Measurements from ENCODE around the gene SACM1L. TPM values are rescaled to one million over a fixed set of nuclear protein-coding genes. Genes with fewer than 3 reads are reported as not detected.

Gene SACM1L
- total and polyA plus RNA-seq, 4 donors, result 12.2 to 35.5 (median 20.5) TPM

DNA sequence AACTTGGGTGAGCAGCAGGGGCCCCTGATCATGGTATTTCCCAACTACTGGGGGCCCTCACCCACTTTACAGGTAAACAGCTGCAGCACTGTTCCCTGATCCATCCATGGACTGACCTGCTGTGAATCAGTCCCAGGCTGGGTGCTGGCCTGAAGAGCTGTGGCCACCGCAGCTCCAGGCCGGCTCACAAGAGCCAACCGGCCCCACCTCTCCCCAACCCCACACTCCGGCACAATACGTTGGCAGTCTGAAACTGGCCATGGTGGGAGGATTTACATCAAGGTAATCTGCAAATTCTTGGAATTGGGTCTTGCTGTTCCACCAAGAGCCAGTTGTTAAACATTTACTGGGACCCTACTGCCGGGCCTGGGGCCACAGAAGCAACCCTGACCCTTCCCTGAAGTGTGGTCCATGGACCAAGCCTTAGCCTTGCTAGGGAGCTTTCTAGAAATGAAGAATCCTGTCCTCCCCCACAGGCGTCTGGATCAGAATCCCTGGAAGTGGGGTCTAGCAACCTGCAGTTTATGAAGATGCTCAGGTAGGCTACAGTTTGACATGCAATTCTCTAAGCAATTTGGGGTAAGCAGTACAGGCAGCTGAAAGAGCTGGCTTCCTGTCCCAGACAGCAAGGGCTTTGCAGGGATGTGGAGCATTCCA is 103.4 kb downstream of the SACM1L start (continued):
- TF ChIP-seq, protein P1, sequence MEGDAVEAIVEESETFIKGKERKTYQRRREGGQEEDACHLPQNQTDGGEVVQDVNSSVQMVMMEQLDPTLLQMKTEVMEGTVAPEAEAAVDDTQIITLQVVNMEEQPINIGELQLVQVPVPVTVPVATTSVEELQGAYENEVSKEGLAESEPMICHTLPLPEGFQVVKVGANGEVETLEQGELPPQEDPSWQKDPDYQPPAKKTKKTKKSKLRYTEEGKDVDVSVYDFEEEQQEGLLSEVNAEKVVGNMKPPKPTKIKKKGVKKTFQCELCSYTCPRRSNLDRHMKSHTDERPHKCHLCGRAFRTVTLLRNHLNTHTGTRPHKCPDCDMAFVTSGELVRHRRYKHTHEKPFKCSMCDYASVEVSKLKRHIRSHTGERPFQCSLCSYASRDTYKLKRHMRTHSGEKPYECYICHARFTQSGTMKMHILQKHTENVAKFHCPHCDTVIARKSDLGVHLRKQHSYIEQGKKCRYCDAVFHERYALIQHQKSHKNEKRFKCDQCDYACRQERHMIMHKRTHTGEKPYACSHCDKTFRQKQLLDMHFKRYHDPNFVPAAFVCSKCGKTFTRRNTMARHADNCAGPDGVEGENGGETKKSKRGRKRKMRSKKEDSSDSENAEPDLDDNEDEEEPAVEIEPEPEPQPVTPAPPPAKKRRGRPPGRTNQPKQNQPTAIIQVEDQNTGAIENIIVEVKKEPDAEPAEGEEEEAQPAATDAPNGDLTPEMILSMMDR (IDR thresholded peaks at IDR 0.05; ENCODE audit: low read depth, low read length, missing input control), result no peak

DNA sequence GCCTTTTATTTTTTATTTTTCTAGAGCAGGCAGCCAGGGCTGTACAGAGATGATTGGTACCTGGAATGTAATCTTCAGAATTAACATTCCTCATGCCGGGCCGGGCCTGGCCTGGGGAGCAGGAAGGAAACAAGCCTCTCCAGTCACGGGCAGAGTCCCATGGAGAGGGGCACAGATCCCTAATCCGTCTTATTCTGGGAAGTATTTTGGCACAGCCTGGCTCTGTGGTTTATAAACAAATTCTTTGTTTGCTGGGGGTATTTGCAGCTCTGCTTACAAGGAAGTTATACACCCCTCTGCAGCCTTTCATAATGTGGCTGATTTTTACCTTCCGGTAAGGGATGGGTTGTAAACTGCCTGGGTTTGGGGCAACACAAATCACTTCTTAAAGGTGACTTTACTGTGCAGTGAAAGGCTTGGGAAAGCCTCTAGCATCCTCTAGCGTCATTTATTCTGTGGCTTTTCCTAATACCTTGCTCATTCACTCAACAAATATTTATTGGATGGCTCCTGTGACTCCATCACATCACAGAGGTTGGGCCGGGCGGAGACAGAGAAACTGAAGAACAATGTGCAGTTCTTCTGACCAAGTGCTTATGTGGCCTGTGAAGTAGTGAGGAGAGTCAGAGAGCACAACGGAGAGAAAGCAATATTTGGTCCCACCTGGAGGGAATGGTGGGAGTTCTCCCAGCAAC is 104.4 kb downstream of the SACM1L start:
- H3K9ac ChIP-seq (ENCODE audit: low read depth in 1 of 2, low read length in 2 of 2), result no peak overlapping the region
- no peaks in the 10 kb centered on the region for H3K9me3 ChIP-seq (ENCODE audit: control insufficient read depth in 4 of 4, low read length in 3 of 4)
- H3K36me3 ChIP-seq (ENCODE audit: control insufficient read depth in 4 of 4, insufficient read depth in 3 of 4, low read depth in 1 of 4, low read length in 3 of 4), result no peaks in the 10 kb centered on the region
- H3K4me1 ChIP-seq (ENCODE audit: control insufficient read depth in 4 of 4, insufficient read depth in 4 of 4, low read length in 3 of 4), result peaks cover 0 to 15% (median 8%) of the 10 kb centered on the region in 4 donors
- DNase-seq (ENCODE audit: low spot score), result no peak
- TF ChIP-seq FOXA2 (IDR thresholded peaks at IDR 0.05), result no peak
- H3K4me3 ChIP-seq (ENCODE audit: low read depth in 1 of 3, low read length in 3 of 3), result no peak overlapping the region
- 71% methylated on average over 9 of the region's 9 CpGs for WGBS
- no peak overlapping the region for H3K27ac ChIP-seq (ENCODE audit: low read depth in 1 of 2, low read length in 2 of 2)
- H3K27me3 ChIP-seq (ENCODE audit: control insufficient read depth in 4 of 4, insufficient read depth in 4 of 4, low read length in 3 of 4), result peaks cover 0 to 6% (median 3%) of the 10 kb centered on the region in 4 donors

GRCh38 chr3:45794177-45794560 is 105.0 kb downstream of the SACM1L start:
- WGBS, result 96% methylated on average over 5 of the region's 5 CpGs
- H3K4me3 ChIP-seq (ENCODE audit: low read depth in 1 of 3, low read length in 3 of 3), result no peak overlapping the region
- H3K9ac ChIP-seq (ENCODE audit: low read depth in 1 of 2, low read length in 2 of 2), result no peak overlapping the region
- H3K4me1 ChIP-seq (ENCODE audit: control insufficient read depth in 4 of 4, insufficient read depth in 4 of 4, low read length in 3 of 4), result peaks cover 0 to 15% (median 8%) of the 10 kb centered on the region in 4 donors
- TF ChIP-seq, protein P2, sequence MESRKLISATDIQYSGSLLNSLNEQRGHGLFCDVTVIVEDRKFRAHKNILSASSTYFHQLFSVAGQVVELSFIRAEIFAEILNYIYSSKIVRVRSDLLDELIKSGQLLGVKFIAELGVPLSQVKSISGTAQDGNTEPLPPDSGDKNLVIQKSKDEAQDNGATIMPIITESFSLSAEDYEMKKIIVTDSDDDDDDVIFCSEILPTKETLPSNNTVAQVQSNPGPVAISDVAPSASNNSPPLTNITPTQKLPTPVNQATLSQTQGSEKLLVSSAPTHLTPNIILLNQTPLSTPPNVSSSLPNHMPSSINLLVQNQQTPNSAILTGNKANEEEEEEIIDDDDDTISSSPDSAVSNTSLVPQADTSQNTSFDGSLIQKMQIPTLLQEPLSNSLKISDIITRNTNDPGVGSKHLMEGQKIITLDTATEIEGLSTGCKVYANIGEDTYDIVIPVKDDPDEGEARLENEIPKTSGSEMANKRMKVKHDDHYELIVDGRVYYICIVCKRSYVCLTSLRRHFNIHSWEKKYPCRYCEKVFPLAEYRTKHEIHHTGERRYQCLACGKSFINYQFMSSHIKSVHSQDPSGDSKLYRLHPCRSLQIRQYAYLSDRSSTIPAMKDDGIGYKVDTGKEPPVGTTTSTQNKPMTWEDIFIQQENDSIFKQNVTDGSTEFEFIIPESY (IDR thresholded peaks at IDR 0.05), result no peak
- TF ChIP-seq REST (IDR thresholded peaks at IDR 0.05) (no peak), HNF4A (conservative IDR thresholded peaks at IDR 0.05) (no peak), MAX (IDR thresholded peaks at IDR 0.05) (no peak), ATF3 (IDR thresholded peaks at IDR 0.05) (no peak), NR2F2 (IDR thresholded peaks at IDR 0.05) (no peak), TAF1 (conservative IDR thresholded peaks at IDR 0.05) (no peak), RXRA (IDR thresholded peaks at IDR 0.05) (no peak), FOXA1 (IDR thresholded peaks at IDR 0.05) (no peak), SP1 (IDR thresholded peaks at IDR 0.05) (no peak), YY1 (IDR thresholded peaks at IDR 0.05) (no peak), JUND (IDR thresholded peaks at IDR 0.05) (no peak), HNF4G (IDR thresholded peaks at IDR 0.05) (no peak), EGR1 (IDR thresholded peaks at IDR 0.05; ENCODE audit: low read depth in 2 of 2) (no peak), RAD21 (IDR thresholded peaks at IDR 0.05) (no peak), FOXA2 (IDR thresholded peaks at IDR 0.05) (no peak), GABPA (IDR thresholded peaks at IDR 0.05 in 1 of 2, conservative IDR thresholded peaks at IDR 0.05 in 1 of 2) (no peak)
- TF ChIP-seq, protein P1 (IDR thresholded peaks at IDR 0.05; ENCODE audit: low read depth, low read length, missing input control), result no peak
- DNase-seq (ENCODE audit: low spot score), result no peak
- no peaks in the 10 kb centered on the region for H3K36me3 ChIP-seq (ENCODE audit: control insufficient read depth in 4 of 4, insufficient read depth in 3 of 4, low read depth in 1 of 4, low read length in 3 of 4)
- H3K27ac ChIP-seq (ENCODE audit: low read depth in 1 of 2, low read length in 2 of 2), result no peak overlapping the region
- H3K27me3 ChIP-seq (ENCODE audit: control insufficient read depth in 4 of 4, insufficient read depth in 4 of 4, low read length in 3 of 4), result peaks cover 2 to 8% (median 4%) of the 10 kb centered on the region in 4 donors
- H3K9me3 ChIP-seq (ENCODE audit: control insufficient read depth in 4 of 4, low read length in 3 of 4), result no peaks in the 10 kb centered on the region

Data from liver (tissue), 9 donors.